OCI-LY3 (cell line): ENCODE measurements around the gene MYRF.

ENCODE experiments used
- H2AFZ ChIP-seq: fragments of 200-600, 300-600 bp; shearing (Covaris generic); 2 replicates; pipeline ENCODE4 v1.6.0; 2014; ENCODE audit warnings: antibody characterized with exemption, low read depth, low read length
- H3K27ac ChIP-seq: fragments of 200-600, 300-600 bp; sonication (generic); 2 replicates; pipeline ENCODE4 v1.5.1; 2014; ENCODE audit warnings: mild to moderate bottlenecking, low read length, moderate library complexity, mixed read lengths
- H3K27me3 ChIP-seq: fragments of 200-600, 300-600 bp; sonication (generic); 2 replicates; pipeline ENCODE4 v1.6.1; 2014; ENCODE audit warnings: low read depth, low read length, mixed read lengths
- H3K36me3 ChIP-seq: fragments of 200-600, 300-600 bp; sonication (generic); replicated peaks from 2 replicates; pipeline ENCODE3; 2014; ENCODE audit warnings: low read depth, low read length, mixed read lengths
- H3K4me1 ChIP-seq: fragments of 300-600, 200-600 bp; sonication (generic); 2 replicates; pipeline ENCODE4 v1.6.1; 2014; ENCODE audit warnings: low read length, mixed read lengths
- H3K4me2 ChIP-seq: fragments of 200-600, 300-600 bp; sonication (generic); 2 replicates; pipeline ENCODE4 v1.6.1; 2014; ENCODE audit warnings: low read length, mixed read lengths
- H3K4me3 ChIP-seq: fragments of 300-600, 200-600 bp; sonication (generic); 2 replicates; pipeline ENCODE4 v1.5.1; 2014; ENCODE audit warnings: antibody characterized with exemption, mild to moderate bottlenecking, low read length, moderate library complexity
- H3K79me2 ChIP-seq: fragments of 300-600, 200-600 bp; shearing (Covaris generic); 2 replicates; pipeline ENCODE4 v1.6.1; 2014; ENCODE audit warnings: mild to moderate bottlenecking, low read length, mixed read lengths
- H3K9ac ChIP-seq: fragments of 300-600, 200-600 bp; shearing (Covaris generic); 2 replicates; pipeline ENCODE4 v1.6.0; 2014; ENCODE audit warnings: mild to moderate bottlenecking, low read length, moderate library complexity
- H3K9me3 ChIP-seq: fragments of 200-600, 300-600 bp; shearing (Covaris generic); 2 replicates; pipeline ENCODE4 v1.6.1; 2014; ENCODE audit warnings: low read length, mixed read lengths; ENCODE audit not compliant: insufficient read depth
- H4K20me1 ChIP-seq: fragments of 200-600, 300-600 bp; sonication (generic); 2 replicates; pipeline ENCODE4 v1.6.1; 2016; ENCODE audit warnings: low read length, mixed read lengths; ENCODE audit not compliant: insufficient read depth
- EZH2phosphoT487 ChIP-seq: fragments of 200-600 bp; shearing (Covaris generic); IDR thresholded peaks from 2 replicates; pipeline ENCODE4 v1.6.1; 2018; ENCODE audit warnings: antibody characterized with exemption, mixed run types, low read depth
- TF ChIP-seq, protein P1 (sequence below): fragments of 200-600, 300-600 bp; sonication (generic); IDR thresholded peaks from 2 replicates; pipeline ENCODE4 v1.5.1; 2014; ENCODE audit warnings: antibody characterized with exemption, low read length, low read depth

MYRF gene

DNA sequence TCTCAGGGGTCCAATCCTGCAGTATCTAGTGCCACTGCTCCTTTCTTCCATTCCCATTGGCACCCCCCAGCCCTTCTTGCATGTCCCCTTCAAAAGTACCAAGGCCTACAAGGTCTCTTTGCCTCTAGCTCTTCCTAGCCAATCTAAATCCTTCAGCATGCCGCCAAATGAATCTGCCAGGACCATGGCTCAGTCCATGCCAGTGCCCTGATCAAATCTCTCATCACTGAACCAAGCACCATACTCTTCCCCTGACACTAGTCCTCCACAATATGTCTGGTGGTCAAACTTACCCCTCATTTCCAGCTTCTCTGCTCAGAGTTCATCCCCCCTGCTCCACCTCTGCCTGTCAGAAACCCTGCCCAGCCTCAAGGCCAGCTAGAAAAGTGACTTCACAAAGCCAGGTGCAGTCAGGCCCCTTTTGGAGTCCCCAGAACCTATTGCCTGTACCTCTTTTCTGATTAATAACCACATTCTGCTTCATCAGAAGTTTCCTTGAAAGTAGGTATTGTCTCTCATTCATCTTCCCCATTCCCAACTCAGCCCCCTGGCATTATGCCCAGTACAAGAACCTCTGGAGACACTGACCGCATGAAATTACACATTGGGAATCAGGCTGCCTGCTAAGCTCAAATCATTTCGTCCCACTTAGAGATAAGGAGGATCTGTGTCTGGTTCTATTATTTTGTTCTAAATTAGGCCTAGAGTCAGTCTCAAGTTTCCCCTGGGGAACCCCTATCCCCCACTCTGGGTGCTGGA, 51.6 kb downstream of the MYRF start:
- Histone ChIP-seq H3K27me3 (no peaks in the 10 kb centered on the region), H3K4me1 (peaks cover 8% of the 10 kb centered on the region), H3K4me2 (no peak overlapping the region), H3K9ac (no peak overlapping the region), H2AFZ (no peak overlapping the region), H3K9me3 (no peaks in the 10 kb centered on the region), H3K36me3 (peaks cover 89% of the 10 kb centered on the region), H3K27ac (no peak overlapping the region), H4K20me1 (peaks cover 14% of the 10 kb centered on the region; the same call in 1 of the 2 replicates), H3K4me3 (no peak overlapping the region), H3K79me2 (peaks cover 39% of the 10 kb centered on the region)
- no peak for TF ChIP-seq EZH2phosphoT487
- TF ChIP-seq, protein P1, sequence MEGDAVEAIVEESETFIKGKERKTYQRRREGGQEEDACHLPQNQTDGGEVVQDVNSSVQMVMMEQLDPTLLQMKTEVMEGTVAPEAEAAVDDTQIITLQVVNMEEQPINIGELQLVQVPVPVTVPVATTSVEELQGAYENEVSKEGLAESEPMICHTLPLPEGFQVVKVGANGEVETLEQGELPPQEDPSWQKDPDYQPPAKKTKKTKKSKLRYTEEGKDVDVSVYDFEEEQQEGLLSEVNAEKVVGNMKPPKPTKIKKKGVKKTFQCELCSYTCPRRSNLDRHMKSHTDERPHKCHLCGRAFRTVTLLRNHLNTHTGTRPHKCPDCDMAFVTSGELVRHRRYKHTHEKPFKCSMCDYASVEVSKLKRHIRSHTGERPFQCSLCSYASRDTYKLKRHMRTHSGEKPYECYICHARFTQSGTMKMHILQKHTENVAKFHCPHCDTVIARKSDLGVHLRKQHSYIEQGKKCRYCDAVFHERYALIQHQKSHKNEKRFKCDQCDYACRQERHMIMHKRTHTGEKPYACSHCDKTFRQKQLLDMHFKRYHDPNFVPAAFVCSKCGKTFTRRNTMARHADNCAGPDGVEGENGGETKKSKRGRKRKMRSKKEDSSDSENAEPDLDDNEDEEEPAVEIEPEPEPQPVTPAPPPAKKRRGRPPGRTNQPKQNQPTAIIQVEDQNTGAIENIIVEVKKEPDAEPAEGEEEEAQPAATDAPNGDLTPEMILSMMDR = no peak

DNA sequence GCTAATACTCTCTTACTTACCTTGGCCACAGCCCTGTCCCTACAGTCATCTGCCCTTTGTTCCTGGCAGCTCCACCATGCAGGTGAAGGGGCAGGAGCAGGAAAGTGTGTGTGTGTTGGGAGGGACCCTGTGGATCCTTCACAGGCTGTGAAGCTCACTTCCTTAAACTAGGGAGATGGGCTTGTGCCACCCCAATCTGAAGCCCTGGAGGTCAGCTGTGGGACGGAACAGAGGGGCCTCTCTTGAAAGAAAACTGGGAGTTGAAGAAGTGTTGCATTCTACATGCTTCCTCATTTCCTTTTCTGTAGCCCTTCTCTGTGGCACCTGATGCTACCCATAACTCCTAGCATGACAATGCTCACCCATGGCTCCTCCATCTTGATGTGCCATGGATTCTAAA, 52.7 kb downstream of the MYRF start:
- no peak overlapping the region for H3K9ac ChIP-seq
- H3K4me1 ChIP-seq = no peaks in the 10 kb centered on the region
- no peaks in the 10 kb centered on the region for H3K27me3 ChIP-seq
- H3K9me3 ChIP-seq = no peaks in the 10 kb centered on the region
- TF ChIP-seq, protein P1 = no peak
- TF ChIP-seq EZH2phosphoT487 = no peak
- H3K4me3 ChIP-seq = no peak overlapping the region
- H2AFZ ChIP-seq = no peak overlapping the region
- H3K4me2 ChIP-seq = no peak overlapping the region
- H3K27ac ChIP-seq = no peak overlapping the region
- H3K36me3 ChIP-seq = peaks cover 90% of the 10 kb centered on the region
- peaks cover 28% of the 10 kb centered on the region for H3K79me2 ChIP-seq
- peaks cover 8% of the 10 kb centered on the region; the same call in 1 of the 2 replicates for H4K20me1 ChIP-seq

DNA sequence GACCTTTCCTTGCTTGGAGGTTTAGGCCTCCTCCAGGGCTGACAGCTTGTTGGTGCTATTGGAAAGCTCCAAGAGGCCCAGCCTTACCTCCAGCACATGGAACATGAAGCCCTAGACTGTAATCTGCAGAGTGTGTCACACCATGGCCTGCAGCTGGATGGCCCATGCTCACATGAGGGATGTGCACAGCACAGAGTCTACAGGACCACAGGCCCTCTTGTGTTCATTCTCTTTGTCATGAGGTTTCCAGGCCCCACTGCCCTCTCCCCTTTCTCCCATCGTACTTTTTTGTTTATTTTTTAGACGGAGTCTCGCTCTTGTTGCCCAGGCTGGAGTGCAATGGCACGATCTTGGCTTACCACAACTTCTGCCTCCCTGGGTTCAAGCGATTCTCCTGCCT, 54.3 kb downstream of the MYRF start:
- H3K79me2 ChIP-seq = peaks cover 14% of the 10 kb centered on the region
- no peaks in the 10 kb centered on the region for H3K4me1 ChIP-seq
- peaks cover 86% of the 10 kb centered on the region for H3K36me3 ChIP-seq
- no peak overlapping the region for H2AFZ ChIP-seq
- H3K4me2 ChIP-seq = no peak overlapping the region
- H3K27ac ChIP-seq = no peak overlapping the region
- H3K4me3 ChIP-seq = no peak overlapping the region
- H3K27me3 ChIP-seq = no peaks in the 10 kb centered on the region
- no peaks in the 10 kb centered on the region for H3K9me3 ChIP-seq
- peaks cover 8% of the 10 kb centered on the region; the same call in 1 of the 2 replicates for H4K20me1 ChIP-seq
- no peak overlapping the region for H3K9ac ChIP-seq
- TF ChIP-seq, protein P1 = no peak
- TF ChIP-seq EZH2phosphoT487 = no peak

DNA sequence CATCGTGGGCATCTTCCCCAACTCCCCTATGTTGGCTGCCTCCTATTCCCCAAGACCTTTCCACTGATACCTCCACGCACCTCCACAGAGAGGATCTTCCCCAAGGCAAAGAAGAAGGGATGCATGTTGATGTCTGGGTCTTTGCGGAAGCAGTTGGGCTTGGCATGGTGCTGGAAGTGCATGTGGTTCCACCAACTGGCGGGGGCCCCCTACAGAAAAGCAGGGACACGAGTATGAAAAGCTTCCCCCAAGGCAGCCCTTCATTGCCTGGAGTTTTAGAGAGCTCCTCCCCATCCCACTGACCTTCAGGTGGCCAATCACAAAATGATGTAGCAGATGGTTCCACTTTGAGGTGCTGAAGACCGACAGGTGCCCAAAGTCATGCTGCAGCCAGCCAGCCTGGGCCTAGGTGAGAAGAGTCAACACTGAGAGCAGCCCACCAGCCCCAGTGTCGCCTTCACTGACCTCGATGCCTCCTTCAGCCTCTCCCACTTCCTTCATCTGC, 58.3 kb downstream of the MYRF start:
- TF ChIP-seq, protein P1 = no peak
- TF ChIP-seq EZH2phosphoT487 = no peak
- no peaks in the 10 kb centered on the region for H3K9me3 ChIP-seq
- 0 out of 2 replicates have a peak, but pooled peaks cover 4% of the 10 kb centered on the region for H4K20me1 ChIP-seq
- H3K79me2 ChIP-seq = peaks cover 29% of the 10 kb centered on the region
- H3K27me3 ChIP-seq = no peaks in the 10 kb centered on the region
- no peak overlapping the region for H3K9ac ChIP-seq
- no peak overlapping the region for H3K4me3 ChIP-seq
- no peak overlapping the region for H2AFZ ChIP-seq
- H3K4me2 ChIP-seq = no peak overlapping the region
- H3K36me3 ChIP-seq = peaks cover 74% of the 10 kb centered on the region
- H3K4me1 ChIP-seq = peaks cover 8% of the 10 kb centered on the region
- H3K27ac ChIP-seq = no peak overlapping the region
